Smooth muscle cell of the brain vasculature (primary cell): ENCODE data around the gene SORCS1.

Experiments
- DNase-seq: peaks from one replicate; pipeline ENCODE4 v3.0.0-alpha.2; 2012; ENCODE audit warnings: low read depth, low spot score

SORCS1 gene

DNA sequence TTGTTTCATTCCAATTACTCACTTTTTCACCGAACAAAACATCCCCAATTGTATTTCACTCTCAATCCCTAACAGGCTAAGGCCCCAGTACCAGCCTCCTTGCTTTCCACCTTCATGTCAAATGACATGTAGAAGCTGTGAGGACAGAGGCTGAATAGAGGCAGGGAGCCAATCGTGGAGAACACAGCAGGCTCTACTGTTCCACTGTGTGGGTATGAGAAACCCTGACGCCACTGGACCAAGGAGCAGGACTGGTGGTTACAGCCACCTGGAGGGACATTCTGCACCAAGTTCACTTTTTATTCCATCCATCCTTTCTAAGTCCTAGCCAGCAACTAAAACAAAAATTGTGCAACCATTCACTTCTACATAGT is 502.8 kb downstream of the SORCS1 start:
- no peak for DNase-seq

DNA sequence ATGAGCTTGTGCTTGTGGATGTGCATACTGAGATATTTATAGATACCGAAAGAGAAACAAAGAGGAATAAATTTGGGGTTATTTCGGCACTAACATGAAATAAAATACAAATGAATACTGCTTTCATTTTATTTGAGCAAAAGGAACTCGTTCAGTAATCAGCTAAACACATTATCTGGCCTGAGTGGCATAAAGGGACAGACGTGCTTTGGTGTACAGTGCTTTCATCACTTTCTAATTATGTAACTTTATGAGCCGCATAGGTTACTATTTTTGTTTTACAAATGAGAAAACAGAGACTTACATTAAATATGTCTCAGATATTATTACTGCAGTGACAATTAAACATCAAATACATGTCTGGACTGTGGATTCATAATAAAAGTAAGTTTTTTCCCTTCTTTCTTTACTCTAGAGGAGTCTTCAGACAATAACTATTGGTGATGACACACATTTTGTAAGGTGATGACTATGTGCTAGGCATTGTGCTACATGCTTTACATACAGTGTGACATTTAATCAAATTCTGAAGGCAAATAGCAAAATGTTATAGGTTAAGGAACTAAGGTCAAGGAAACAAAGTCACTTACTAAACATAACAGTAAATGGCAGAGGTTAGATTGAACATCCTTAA is 503.3 kb downstream of the SORCS1 start:
- no peak for DNase-seq

DNA sequence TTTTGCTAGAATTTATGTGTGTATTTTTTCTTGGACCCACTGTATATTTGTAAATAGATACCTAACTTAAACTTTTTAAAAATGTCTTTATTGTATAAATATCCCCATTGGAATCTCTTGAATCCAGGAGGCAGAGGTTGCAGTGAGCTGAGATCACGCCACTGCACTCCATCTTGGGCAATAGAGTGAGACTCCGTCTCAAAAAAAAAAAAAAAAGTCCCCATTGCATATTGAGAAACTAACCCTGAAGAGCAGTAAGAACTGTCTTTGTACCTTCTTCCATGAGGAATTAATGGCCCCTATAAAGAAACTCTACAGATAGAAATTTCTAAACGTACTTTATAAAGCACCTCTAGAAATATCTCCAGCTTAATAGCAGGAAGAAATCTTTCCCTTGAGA is 504.0 kb downstream of the SORCS1 start:
- no peak for DNase-seq

DNA sequence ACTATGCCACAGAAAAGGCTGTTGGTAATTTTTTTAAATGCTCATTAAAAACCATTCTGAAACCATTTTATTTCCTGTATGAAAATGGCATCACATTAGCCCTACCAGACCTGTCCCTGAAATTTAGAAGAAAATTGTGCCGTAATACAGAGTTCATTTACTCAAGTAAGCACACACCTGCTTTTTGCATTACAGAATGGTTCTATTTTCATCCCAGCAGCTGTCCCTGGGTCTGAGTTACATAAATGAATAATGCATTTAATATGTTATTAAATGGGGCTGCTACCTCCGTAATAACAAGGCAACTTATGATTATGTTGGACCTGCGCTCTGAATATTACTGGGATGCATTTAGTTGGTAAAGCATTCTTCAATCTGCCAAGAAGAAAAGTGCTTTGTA is 508.9 kb downstream of the SORCS1 start:
- DNase-seq: no peak

DNA sequence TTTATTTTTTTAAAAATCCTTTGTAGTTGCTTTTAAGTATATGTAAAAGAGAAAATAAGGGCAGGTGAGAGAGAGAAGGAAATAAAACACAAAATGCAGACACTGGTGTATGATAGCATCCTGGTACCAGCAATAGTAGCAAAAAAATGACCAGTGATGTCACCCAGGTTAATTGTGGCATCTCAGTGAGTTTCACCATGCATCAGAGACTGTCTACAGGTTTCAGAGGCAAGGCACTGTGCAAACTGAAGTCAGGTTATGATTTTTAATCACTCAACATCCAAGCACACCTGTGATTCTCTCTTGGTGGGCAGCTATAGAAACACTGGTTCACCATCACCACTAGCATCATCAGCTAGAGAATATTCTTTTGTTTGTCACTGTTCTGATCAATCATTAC is 509.3 kb downstream of the SORCS1 start:
- DNase-seq: no peak

DNA sequence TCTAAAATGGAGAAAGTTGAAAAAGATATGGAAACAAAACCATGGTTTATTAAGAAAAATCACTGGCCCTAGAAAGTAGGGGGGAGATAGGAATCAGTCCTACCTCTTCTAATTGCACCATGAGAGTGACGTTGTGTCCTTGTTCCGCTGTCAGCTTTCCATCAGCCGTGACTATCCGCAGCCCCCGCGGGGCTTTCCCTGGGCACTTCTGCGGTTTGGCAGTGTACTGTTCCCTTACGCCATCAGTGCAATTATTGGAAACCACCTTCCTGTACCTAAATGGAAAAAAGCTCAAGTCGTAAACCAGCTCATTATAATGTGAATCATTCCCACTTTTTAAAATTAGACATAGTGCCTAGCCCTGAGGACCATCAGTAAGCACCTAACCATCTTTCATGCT is 512.2 kb downstream of the SORCS1 start:
- no peak for DNase-seq

DNA sequence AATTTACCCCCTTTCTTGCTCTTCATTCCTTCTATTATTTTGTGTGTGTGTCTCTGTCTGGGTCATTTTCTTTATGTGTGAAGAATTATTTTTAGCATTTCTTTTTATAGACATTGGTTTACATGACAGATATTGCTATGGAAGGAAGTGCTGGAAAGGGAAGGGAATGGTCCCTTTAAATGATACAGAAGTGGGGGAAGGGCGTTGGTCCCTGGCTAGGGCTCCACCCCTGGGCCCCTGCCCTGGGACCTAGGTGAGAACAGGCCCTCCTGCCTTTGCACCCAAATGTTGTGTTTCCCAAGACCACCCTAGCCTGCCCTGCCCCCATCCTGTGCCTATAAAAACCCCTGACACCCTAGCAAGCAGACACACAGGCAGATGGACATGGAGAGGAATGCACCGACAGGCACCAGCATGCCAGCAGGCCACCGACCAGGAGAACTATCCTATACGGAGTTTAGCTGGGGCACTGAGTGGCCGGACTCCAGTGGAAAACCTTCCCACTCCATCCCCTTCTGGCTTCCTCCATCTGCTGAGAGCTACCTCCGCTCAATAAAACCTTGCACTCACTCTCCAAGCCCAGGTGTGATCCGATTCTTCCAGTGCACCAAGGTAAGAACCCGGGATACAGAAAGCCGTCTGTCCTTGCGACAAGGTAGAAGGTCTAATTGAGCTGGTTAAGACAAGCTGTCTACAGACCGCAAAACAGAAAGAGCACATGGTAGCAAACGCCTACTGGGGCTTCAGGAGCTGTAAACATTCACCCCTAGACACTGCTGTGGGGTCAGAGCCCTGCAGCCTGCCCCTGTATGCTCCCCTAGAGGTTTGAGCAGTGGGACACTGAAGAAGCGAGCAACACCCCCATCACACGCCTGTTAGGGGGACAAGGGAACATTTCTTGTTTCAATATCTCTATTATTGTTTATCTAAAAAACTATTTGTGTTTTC is 515.7 kb downstream of the SORCS1 start:
- no peak for DNase-seq

DNA sequence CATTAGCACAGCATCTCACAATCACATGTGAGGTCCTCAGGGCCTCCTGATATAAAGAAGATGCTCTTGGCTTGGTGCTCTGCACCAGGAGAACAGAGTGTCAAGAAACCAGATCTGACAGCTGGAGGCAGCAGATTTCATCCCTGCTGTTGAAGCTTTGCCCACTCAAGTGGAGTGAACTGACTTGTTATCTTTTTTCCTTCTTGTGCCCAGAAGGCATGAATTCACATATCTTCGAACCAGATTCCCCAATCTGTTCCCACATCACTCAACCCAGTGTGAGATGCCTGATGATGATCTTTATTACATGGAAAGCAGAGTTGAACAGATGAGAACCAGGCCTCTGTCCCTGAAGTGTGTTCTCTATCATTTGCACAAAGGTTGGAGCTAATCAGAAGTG is 521.0 kb downstream of the SORCS1 start:
- no peak for DNase-seq

DNA sequence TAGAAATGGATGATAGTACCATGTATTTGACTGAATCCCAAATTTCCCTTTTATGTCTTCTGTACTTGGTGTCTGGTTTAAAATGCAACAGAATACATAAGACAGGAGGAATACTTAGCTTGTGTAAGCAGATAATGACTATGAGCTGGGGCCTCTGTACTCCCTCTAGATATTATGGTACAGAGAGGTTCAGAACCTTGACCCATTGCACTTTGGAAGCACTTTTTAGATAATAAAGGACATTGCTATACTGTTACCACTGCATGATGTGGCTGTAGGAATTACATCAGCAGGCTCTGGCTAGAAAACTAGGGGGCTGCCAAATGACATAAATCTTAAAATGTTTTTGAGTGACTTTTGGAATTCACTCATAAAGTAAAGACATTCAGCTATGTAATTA is 526.6 kb downstream of the SORCS1 start:
- DNase-seq: no peak

DNA sequence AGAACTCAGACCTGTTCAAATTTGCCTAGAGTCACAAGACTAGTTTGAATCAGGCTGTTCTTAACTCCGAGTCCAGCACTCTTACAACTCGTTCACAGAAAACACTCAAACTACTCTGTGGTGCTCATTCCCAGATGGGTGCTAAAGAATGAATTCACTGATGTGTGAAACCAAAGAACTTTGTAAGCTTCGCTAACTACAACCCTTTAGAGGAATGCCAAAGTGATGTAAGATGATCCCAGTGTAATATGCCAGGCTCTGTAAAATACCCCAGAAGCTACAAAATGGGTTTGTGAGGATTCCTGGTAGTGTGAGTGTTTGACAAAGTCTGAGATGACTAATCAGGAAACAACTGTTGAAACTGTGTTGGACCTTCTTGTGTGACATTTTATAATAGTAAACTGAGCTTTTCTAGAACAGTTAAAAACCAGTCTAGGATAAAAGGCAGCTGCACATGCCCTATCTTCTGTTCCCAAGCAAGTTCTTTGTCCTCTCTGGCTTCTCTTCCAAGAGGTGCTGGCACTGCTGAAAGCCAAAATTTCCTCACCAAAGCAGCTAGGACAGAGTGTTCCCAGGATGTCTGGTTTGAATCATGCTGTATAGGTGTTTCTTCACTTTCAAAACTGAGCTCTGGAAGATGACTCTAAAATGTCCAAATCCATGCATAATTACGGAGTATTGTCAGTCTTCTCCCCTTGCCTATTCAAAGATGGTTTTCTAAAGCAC is 527.6 kb downstream of the SORCS1 start:
- no peak for DNase-seq

DNA sequence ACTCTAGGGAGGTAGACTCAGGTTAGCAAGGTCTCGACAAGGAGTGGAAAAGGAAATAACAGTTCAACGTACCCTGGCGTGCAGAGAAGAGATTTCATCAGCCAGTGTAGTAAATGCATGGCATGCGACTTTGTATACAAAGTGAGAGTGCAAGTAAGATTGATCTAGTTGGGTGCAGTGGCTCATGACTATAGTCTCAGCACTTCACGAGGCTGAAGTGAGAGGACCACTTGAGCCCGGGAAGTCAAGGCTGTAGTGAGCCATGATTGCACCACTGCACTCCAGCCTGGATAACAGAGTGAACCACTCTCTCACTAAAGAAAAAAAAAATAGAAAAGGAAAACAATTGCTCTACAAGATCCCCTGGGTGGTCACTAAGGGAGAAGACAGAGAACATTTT is 528.6 kb downstream of the SORCS1 start:
- DNase-seq: no peak

DNA sequence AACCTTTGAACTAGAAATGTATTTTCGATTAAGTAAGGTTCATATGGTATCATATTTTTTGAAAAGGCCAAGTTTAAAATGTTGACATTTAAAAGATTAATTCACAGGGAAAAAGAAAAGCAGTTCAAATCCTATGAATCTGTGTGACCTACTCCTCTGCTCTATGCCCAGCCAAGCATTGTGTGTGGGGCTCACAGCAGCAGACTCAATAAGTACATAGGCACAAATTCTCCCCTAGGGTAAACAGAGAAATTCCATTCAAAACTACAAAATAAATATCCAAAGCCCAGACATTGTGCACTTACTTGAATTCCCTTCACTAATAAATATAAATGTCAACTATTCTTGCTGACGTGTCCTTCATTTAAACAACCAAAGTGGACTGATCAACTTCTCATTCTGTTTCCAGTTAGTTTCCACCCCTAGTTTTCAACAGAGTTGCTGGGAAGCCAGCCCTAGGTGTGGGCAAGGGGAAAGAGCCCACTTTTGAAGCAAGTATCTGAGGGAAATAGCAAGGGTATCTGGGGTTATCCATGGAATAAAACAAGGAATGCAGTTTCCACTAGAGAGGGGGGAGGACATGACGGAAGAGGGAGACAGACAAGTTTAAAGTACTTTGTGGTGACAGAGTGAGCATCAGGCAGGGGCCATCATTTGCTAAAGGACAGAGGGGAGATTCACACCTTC is 533.3 kb downstream of the SORCS1 start:
- no peak for DNase-seq

DNA sequence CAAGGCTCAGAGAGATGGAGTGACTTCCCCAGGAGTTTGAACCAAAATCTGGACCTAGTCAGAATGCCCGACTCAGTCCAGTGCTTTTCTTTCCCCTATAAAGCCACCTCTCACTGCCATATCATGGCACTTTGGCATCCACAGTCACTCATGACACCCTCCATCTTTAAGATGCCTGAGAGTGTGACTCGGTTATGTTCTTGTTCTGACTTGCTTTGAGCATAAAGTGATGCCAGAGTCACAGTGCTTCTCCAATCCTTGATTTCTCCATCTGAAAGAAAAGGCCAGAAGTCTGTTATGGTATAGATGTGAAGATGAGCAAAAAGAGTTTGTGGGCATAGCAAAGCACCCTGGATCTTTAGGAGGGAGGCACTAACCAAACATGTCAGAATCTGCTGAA is 538.1 kb downstream of the SORCS1 start:
- DNase-seq: no peak

DNA sequence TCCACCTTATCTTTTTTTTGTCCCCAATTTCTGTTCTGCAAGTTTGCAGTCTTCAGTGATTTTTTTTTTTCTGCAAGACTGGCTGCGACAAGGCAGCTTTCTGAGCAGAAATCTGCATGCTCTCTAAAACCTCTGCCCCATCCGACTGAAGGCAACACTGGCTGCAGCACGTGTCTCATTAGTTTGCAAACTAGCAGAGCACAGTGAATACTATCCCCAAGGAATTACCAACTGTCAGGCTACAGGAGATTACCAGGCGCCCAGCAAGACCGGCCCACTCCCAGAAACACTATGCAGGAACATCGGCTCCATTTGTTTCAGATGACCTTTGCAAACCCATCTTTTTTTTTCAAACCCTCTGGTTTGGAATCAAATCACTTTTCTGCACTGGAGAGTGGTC is 538.8 kb downstream of the SORCS1 start:
- no peak for DNase-seq

DNA sequence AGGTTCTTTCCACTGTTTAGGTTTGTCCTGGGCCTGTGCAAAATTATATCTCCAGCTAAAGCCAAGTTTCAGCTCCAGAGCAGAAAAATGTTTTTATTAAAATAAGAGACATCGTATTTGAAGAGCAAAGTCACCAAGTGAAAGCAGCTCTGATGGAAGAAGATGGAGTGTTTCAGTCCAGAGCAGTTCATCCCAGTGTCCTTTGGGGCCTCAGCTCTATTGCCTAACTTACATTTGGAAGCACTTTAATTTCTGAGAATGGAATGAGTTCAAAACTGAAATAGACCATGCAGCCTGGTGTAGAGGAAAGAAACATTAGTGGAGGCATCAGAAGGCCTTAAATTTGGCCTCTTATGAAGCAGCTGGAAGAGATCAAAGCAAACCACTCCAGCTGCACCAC is 545.2 kb downstream of the SORCS1 start:
- DNase-seq: no peak

DNA sequence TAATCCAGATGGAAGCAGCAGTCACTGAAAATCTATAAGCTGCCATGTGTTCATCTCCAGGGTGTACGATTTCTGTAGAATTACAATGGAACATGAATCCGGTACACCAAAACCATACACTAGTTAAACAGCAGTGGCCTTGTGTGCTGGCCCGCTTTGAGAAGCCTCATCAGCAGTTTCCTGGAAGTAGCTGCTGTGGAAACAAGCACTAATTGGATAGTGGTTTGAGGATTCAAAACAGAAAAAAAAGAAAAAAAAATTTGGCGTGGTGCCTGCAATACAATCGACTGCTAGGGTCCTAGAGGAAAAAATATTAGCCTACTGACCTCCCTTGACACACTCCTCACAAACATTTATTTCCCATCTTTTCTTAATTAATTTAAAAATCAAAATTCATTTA is 545.9 kb downstream of the SORCS1 start:
- no peak for DNase-seq

DNA sequence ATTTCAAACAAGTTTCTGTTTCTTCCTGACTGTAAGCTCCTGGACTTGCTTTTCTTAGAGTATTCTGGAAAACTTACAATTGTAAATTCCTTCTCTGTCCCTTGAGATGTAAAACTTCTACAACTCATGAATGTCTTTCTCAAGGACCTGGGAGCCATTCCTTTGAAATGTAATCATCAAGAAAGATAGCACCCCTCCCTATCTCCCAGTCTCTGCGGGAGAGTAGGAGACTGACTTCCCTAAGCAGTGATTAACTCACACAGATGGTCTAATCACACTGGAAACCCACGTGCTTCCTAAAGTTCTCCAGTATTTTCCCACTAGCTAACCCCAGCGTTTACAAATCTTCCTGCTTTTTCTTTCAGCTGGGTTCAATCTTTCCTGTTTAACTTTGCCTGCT is 549.4 kb downstream of the SORCS1 start:
- no peak for DNase-seq

DNA sequence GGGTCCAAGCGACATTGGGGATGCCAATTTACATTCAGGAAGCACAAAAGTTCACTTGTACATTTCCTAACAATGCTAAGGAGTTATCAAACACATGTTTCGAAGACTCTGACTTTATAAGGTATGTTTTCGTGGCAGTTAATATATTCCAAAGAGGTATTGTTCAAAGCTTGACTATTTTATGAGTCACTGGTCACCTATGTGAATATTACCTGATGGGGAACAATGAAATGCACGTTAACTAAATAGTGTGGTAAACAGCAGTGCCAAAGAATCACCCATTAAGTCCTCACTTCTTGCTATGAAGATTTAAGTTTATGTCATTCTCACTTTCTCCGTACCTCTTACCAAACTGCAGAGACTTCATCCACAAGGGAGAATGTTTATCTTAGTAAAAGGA is 550.2 kb downstream of the SORCS1 start:
- DNase-seq: no peak

DNA sequence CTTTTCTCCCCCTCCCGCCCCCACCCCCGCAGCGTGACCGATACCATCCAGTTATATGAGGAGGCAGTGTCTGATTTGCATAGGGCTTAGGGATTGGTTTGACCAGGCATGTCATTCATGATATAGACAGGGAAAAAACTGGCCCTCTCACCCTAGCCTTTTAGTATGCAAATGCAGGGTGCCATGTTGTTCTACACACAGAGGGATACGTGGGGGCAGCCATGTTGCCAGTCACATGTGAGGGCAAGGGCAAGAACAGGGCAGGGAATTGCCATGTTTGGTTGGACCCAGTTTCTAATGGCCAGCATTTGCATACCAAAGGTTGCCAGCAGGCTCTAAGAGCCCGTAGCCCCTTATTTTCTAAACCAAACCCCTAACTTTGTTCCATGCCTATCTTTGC is 552.1 kb downstream of the SORCS1 start:
- no peak for DNase-seq

DNA sequence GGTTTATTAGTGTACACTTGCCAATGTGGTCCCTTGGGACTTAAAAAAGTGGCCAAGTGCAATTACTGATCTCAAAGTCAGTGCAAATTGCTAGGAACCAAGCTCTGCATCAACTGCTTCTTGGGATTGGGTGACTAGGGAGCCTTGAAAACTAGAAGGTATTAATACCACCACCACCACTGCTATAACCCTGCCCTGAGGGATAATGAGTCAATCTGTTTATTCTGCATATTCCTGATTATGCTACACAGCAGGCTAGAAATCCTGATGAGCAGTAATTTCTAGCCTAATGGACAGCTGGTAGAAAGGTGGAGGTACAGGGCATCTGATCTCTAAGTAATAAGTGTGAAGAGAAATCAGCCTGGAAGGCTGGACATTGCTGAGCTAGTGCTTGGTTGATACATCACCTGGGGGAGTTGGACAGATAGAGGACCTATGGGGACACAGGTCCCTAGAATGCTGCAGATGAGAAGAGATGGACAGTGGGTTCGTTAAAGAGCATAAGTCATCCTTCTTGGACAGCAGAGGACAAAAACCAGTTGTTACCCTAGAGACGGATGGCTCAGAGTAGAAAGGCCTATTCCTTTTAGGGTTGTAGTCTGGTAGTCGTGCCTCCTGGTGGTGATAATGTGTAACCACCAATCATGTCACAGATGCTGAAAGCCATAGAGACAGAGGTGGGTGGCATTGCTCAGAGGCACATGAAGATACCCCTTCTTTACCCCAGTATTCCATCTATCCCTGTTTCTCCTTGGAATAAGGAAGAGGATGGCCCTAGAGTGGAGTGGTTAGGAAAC is 554.8 kb downstream of the SORCS1 start:
- no peak for DNase-seq

DNA sequence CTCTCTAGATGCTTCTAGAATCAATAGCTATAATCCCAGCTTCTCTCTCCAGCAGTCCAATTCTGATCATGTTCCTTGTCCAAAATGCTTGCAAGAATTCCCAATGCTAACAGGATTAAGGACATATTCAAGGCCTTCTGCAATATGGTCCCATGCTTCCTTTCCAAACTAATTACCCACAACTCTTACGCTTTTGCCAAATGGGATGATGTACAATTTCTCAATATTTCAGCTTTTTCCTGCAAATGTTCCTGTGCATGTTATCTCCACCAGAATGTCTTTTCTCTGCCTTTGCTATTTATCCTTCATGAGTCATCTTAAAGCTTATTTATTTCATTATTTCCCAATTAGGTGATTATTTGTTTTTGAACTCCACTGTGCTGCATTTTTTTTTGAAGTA is 556.4 kb downstream of the SORCS1 start:
- no peak for DNase-seq
